Mesenchymal stem cell (in vitro differentiated cells and primary cell): ENCODE results near the gene DYNC1I1.

ENCODE experiments used
- DNase-seq: peaks from one replicate; pipeline ENCODE4 v3.0.0-alpha.2; 2013
- H2AFZ ChIP-seq: one replicate; pipeline ENCODE4 v1.6.1; 2013; ENCODE audit warnings: low read depth, mild to moderate bottlenecking, control low read depth, inconsistent platforms, low read length, moderate library complexity
- H2AK5ac ChIP-seq: 2 replicates; pipeline ENCODE4 v1.6.1; 2013; ENCODE audit warnings: low read length, moderate library complexity, mild to moderate bottlenecking, inconsistent platforms; ENCODE audit not compliant: severe bottlenecking
- H2BK120ac ChIP-seq: one replicate; pipeline ENCODE4 v1.6.1; 2013; ENCODE audit warnings: low read depth, mild to moderate bottlenecking, inconsistent platforms, low read length, moderate library complexity
- H2BK12ac ChIP-seq, 2 experiments: one replicate each; pipeline ENCODE4 v1.6.1; 2013; ENCODE audit warnings: inconsistent platforms in 2 of 2, low read length in 2 of 2, mild to moderate bottlenecking in 2 of 2, moderate library complexity in 2 of 2, control low read depth in 1 of 2
- H2BK15ac ChIP-seq: one replicate; pipeline ENCODE4 v1.6.1; 2013; ENCODE audit warnings: mild to moderate bottlenecking, low read depth, inconsistent platforms; ENCODE audit not compliant: poor library complexity, severe bottlenecking
- H2BK5ac ChIP-seq: 2 replicates; pipeline ENCODE4 v1.6.1; 2013; ENCODE audit warnings: low read depth, mild to moderate bottlenecking, low read length, control low read depth, inconsistent platforms; ENCODE audit not compliant: poor library complexity, severe bottlenecking
- H3K14ac ChIP-seq, 2 experiments: one replicate each; pipeline ENCODE4 v1.6.1; 2013; ENCODE audit warnings: inconsistent platforms in 2 of 2, low read length in 2 of 2, control low read depth in 1 of 2, mild to moderate bottlenecking in 1 of 2, moderate library complexity in 1 of 2
- H3K18ac ChIP-seq, 2 experiments: one replicate each; pipeline ENCODE4 v1.6.1; 2013; ENCODE audit warnings: inconsistent platforms in 2 of 2, low read length in 2 of 2, control low read depth in 1 of 2, low read depth in 1 of 2, mild to moderate bottlenecking in 1 of 2
- H3K23ac ChIP-seq, 2 experiments: one replicate each; pipeline ENCODE4 v1.6.1; 2013; ENCODE audit warnings: inconsistent platforms in 2 of 2, low read length in 2 of 2, mild to moderate bottlenecking in 2 of 2, moderate library complexity in 2 of 2, control low read depth in 1 of 2
- H3K27ac ChIP-seq: 2 replicates; pipeline ENCODE4 v1.5.1; 2013; ENCODE audit warnings: mild to moderate bottlenecking, moderate library complexity, low read length, control low read depth, inconsistent platforms; ENCODE audit not compliant: poor library complexity, severe bottlenecking
- H3K27me3 ChIP-seq, 2 experiments: 2 replicates each; pipeline versions ENCODE4 v1.6.1 to v1.7.0; 2013; ENCODE audit warnings: low read length in 2 of 2, mild to moderate bottlenecking in 2 of 2, moderate library complexity in 2 of 2, control low read depth in 1 of 2, inconsistent platforms in 1 of 2; ENCODE audit not compliant: control insufficient read depth in 1 of 2, insufficient read depth in 1 of 2
- H3K36me3 ChIP-seq, 2 experiments: 2 replicates each; pipeline versions ENCODE4 v1.6.1 to v1.7.0; 2013; ENCODE audit warnings: low read length in 2 of 2, control low read depth in 1 of 2, inconsistent platforms in 1 of 2, low read depth in 1 of 2, mild to moderate bottlenecking in 1 of 2; ENCODE audit not compliant: insufficient read depth in 2 of 2, control insufficient read depth in 1 of 2
- H3K4ac ChIP-seq, 2 experiments: one replicate each; pipeline ENCODE4 v1.6.1; 2013; ENCODE audit warnings: inconsistent platforms in 2 of 2, low read length in 2 of 2, mild to moderate bottlenecking in 2 of 2, moderate library complexity in 2 of 2, control low read depth in 1 of 2, low read depth in 1 of 2
- H3K4me1 ChIP-seq: 2 replicates; pipeline ENCODE4 v1.6.1; 2013; ENCODE audit warnings: low read depth, low read length, control low read depth; ENCODE audit not compliant: control insufficient read depth, insufficient read depth
- H3K4me2 ChIP-seq: 2 replicates; pipeline ENCODE4 v1.6.1; 2013; ENCODE audit warnings: low read length, mild to moderate bottlenecking, inconsistent platforms; ENCODE audit not compliant: poor library complexity, severe bottlenecking
- H3K4me3 ChIP-seq, 2 experiments: 2 replicates each; pipeline versions ENCODE4 v1.5.1 to v1.7.0; 2013; ENCODE audit warnings: low read length in 2 of 2, mild to moderate bottlenecking in 2 of 2, control low read depth in 1 of 2, low read depth in 1 of 2; ENCODE audit not compliant: insufficient read depth in 1 of 2
- H3K79me1 ChIP-seq: replicated peaks from 2 replicates; pipeline ENCODE4 v1.6.1; 2013; ENCODE audit warnings: mild to moderate bottlenecking, control low read depth, low read length, inconsistent platforms; ENCODE audit not compliant: poor library complexity, severe bottlenecking
- H3K9ac ChIP-seq: 2 replicates; pipeline ENCODE4 v1.7.0; 2013; ENCODE audit warnings: mild to moderate bottlenecking, low read length, moderate library complexity
- H3K9me3 ChIP-seq: 2 replicates; pipeline ENCODE4 v1.7.0; 2013; ENCODE audit warnings: mild to moderate bottlenecking, low read length; ENCODE audit not compliant: control insufficient read depth
- H4K8ac ChIP-seq: one replicate; pipeline ENCODE4 v1.6.1; 2013; ENCODE audit warnings: inconsistent platforms, mild to moderate bottlenecking, low read length, moderate library complexity
- H4K91ac ChIP-seq: one replicate; pipeline ENCODE4 v1.6.1; 2013; ENCODE audit warnings: mild to moderate bottlenecking, low read length, inconsistent platforms
- WGBS: methylation state at CpG from one replicate; pipeline ENCODE4 v1.1.7; 2013; ENCODE audit warnings: mixed read lengths; 5-methylcytosine and 5-hydroxymethylcytosine counted together

Gene DYNC1I1

GRCh38 chr7:95881597-95881996 is 109.2 kb downstream of the DYNC1I1 start:
- H2BK12ac ChIP-seq: no peak overlapping the region
- H3K4me3 ChIP-seq: no peak overlapping the region
- H4K8ac ChIP-seq: no peak overlapping the region
- no peaks in the 10 kb centered on the region for H3K4me1 ChIP-seq
- 100% methylated on average over 1 of the region's 1 CpG for WGBS
- H2BK15ac ChIP-seq: no peak overlapping the region
- no peak overlapping the region for H3K14ac ChIP-seq
- no peak overlapping the region for H3K27ac ChIP-seq
- H4K91ac ChIP-seq: no peak overlapping the region
- DNase-seq: no peak
- H3K23ac ChIP-seq: no peak overlapping the region
- no peak overlapping the region for H2AFZ ChIP-seq
- H3K27me3 ChIP-seq: peaks cover 0 to 4% of the 10 kb centered on the region in 2 experiments
- no peaks in the 10 kb centered on the region for H3K36me3 ChIP-seq
- no peak overlapping the region for H2AK5ac ChIP-seq
- H3K18ac ChIP-seq: no peak overlapping the region
- H2BK5ac ChIP-seq: no peak overlapping the region
- H2BK120ac ChIP-seq: no peak overlapping the region
- H3K4ac ChIP-seq: no peak overlapping the region
- H3K79me1 ChIP-seq: no peaks in the 10 kb centered on the region
- H3K4me2 ChIP-seq: no peak overlapping the region
- no peak overlapping the region for H3K9ac ChIP-seq
- peaks cover 23% of the 10 kb centered on the region for H3K9me3 ChIP-seq

DNA sequence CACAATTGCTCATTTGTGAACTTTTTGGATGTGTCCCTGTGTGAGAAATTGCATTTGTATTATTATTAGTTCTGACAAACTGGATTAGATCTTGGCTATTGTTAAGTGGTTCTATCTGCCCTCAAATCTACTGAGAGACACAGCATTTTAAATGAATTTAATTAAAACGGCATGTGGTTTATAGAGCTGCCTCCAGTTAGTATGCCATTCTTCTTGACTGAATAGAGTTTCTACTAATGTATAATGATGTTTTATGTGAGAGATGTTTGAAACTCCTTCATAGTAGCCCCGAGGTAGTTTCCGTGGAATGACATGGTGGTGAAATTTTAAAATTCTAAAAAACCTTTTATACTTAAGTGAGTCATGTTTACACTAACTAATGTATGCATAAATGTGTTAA is 110.9 kb downstream of the DYNC1I1 start:
- Histone ChIP-seq H2BK15ac (no peak overlapping the region), H2BK5ac (no peak overlapping the region), H4K91ac (no peak overlapping the region), H3K36me3 (no peaks in the 10 kb centered on the region), H3K14ac (no peak overlapping the region), H2BK12ac (no peak overlapping the region), H2AK5ac (no peak overlapping the region), H3K9ac (no peak overlapping the region), H3K27me3 (no peaks in the 10 kb centered on the region), H2AFZ (no peak overlapping the region), H2BK120ac (no peak overlapping the region), H3K27ac (no peak overlapping the region), H3K4me1 (no peaks in the 10 kb centered on the region), H3K4ac (no peak overlapping the region), H3K4me2 (no peak overlapping the region), H3K4me3 (no peak overlapping the region), H3K18ac (no peak overlapping the region), H4K8ac (no peak overlapping the region), H3K9me3 (peaks cover 15% of the 10 kb centered on the region), H3K79me1 (no peaks in the 10 kb centered on the region), H3K23ac (no peak overlapping the region)
- WGBS: 100% methylated on average over 1 of the region's 3 CpGs
- DNase-seq: no peak

DNA sequence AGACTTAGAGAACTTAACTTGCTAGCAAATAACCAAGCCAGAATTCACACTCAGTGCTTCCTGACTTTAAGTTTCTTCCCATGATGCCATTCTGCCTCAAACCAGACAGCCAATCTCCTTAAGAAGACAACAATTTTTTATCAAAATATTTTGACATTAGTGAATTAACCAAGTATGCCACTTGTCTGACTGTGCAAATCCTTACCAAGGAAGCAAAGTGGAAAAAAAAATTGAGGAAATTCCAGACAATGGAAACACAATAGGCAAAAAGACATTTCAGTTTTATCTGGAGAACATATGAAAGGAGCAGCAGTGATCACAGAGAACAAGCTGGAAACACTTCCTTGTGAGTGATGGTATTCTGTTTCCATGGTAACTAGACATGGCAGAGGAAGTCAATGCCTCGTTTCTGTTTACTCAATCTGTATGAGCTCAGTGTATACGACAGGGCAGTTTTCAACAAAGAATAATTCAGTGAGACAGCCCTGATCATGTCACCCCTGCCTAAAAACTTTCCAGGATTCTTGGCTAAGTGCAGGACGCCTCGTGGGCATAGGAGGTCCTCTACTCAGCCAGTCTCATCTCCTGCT is 114.2 kb downstream of the DYNC1I1 start:
- Histone ChIP-seq H4K91ac (peak overlapping the region; percentile 50), H2BK5ac (no peak overlapping the region), H3K4ac (no peak overlapping the region), H2BK120ac (no peak overlapping the region), H3K4me3 (no peak overlapping the region), H3K9me3 (no peaks in the 10 kb centered on the region), H2BK15ac (no peak overlapping the region), H3K36me3 (no peaks in the 10 kb centered on the region), H3K4me2 (no peak overlapping the region), H3K23ac (no peak overlapping the region), H3K18ac (peak overlapping the region in 1 of 2 experiments; percentile 43), H3K79me1 (no peaks in the 10 kb centered on the region), H2AFZ (no peak overlapping the region), H3K14ac (no peak overlapping the region), H2AK5ac (no peak overlapping the region), H3K9ac (no peak overlapping the region), H4K8ac (peak overlapping the region; percentile 54), H3K27ac (no peak overlapping the region), H3K27me3 (no peaks in the 10 kb centered on the region), H2BK12ac (peak overlapping the region in 1 of 2 experiments; percentile 77), H3K4me1 (no peaks in the 10 kb centered on the region)
- WGBS: 11% methylated on average over 4 of the region's 4 CpGs
- DNase-seq: peak; percentile 91

- Histone ChIP-seq H3K23ac (no peak overlapping the region), H3K9ac (no peak overlapping the region), H3K4me2 (no peak overlapping the region), H2BK15ac (no peak overlapping the region), H3K4me1 (no peaks in the 10 kb centered on the region), H3K9me3 (no peaks in the 10 kb centered on the region), H2BK5ac (no peak overlapping the region), H3K27me3 (no peaks in the 10 kb centered on the region), H2BK120ac (no peak overlapping the region), H3K4me3 (no peak overlapping the region), H3K4ac (no peak overlapping the region), H2AK5ac (no peak overlapping the region), H4K91ac (no peak overlapping the region), H3K18ac (no peak overlapping the region), H2BK12ac (no peak overlapping the region), H2AFZ (no peak overlapping the region), H3K14ac (no peak overlapping the region), H3K36me3 (no peaks in the 10 kb centered on the region), H3K27ac (no peak overlapping the region), H3K79me1 (no peaks in the 10 kb centered on the region), H4K8ac (no peak overlapping the region)
- no peak for DNase-seq
These were observed 121.1 kb downstream of the DYNC1I1 start for GRCh38 chr7:95893484-95893883.
